Astrocyte (in vitro differentiated cells and primary cell): ENCODE results near the gene NOTCH4. TPM values are rescaled to one million over a fixed set of nuclear protein-coding genes. Genes with fewer than 3 reads are reported as not detected.
A peak's percentile ranks its signal among the peaks of the same experiment; 100 is the strongest.
"Not testable (repeated sequence)": the region's sequence is repeated elsewhere in the genome, so short reads cannot be mapped to it uniquely, and the experiment has no call there.

ENCODE experiments used
- DNase-seq: peaks from one replicate; pipeline ENCODE4 v3.0.0-alpha.2; 2010; ENCODE audit warnings: low read depth
- FAIRE-seq: peaks from 2 replicates; lab custom pipeline; 2011; peaks lifted over from hg19 to GRCh38; lab: Jason Lieb, UNC
- H2AFZ ChIP-seq: 2 replicates; pipeline ENCODE4 v1.6.0; 2012; ENCODE audit warnings: low read depth, low read length, inconsistent platforms
- H3K27ac ChIP-seq: 2 replicates; pipeline ENCODE4 v1.5.1; 2011; ENCODE audit warnings: low read depth, low read length, inconsistent platforms
- H3K27me3 ChIP-seq: 2 replicates; pipeline ENCODE4 v1.6.0; 2011; ENCODE audit warnings: low read length, inconsistent platforms; ENCODE audit not compliant: insufficient read depth
- H3K36me3 ChIP-seq: 2 replicates; pipeline ENCODE4 v1.5.1; 2011; ENCODE audit warnings: low read length, inconsistent platforms; ENCODE audit not compliant: insufficient read depth
- H3K4me1 ChIP-seq: 2 replicates; pipeline ENCODE4 v1.5.1; 2011; ENCODE audit warnings: low read length, inconsistent platforms; ENCODE audit not compliant: insufficient read depth
- H3K4me2 ChIP-seq: 2 replicates; pipeline ENCODE4 v1.6.0; 2012; ENCODE audit warnings: low read length, inconsistent platforms
- H3K4me3 ChIP-seq: 2 replicates; pipeline ENCODE4 v1.5.1; 2011; ENCODE audit warnings: low read depth, mild to moderate bottlenecking, low read length, inconsistent platforms; ENCODE audit not compliant: insufficient read depth
- H3K79me2 ChIP-seq: 2 replicates; pipeline ENCODE4 v1.6.0; 2012; ENCODE audit warnings: mild to moderate bottlenecking, low read length, inconsistent platforms; ENCODE audit not compliant: insufficient read depth
- H3K9ac ChIP-seq: 2 replicates; pipeline ENCODE4 v1.6.0; 2012; ENCODE audit warnings: mild to moderate bottlenecking, low read length, inconsistent platforms
- H3K9me3 ChIP-seq: 2 replicates; pipeline ENCODE4 v1.5.1; 2012; ENCODE audit warnings: low read depth, mild to moderate bottlenecking, low read length, inconsistent platforms; ENCODE audit not compliant: insufficient read depth
- H4K20me1 ChIP-seq: 2 replicates; pipeline ENCODE4 v1.6.0; 2012; ENCODE audit warnings: low read length, inconsistent platforms; ENCODE audit not compliant: insufficient read depth
- H3K27ac Mint-ChIP-seq: one replicate; pipeline ENCODE4 v1.8.0; 2021; ENCODE audit warnings: mild to moderate bottlenecking, mixed read lengths; ENCODE audit not compliant: unreplicated experiment
- H3K27me3 Mint-ChIP-seq: one replicate; pipeline ENCODE4 v1.8.0; 2021; ENCODE audit warnings: low read depth, mixed read lengths; ENCODE audit not compliant: unreplicated experiment
- H3K36me3 Mint-ChIP-seq: one replicate; pipeline ENCODE4 v1.8.0; 2021; ENCODE audit warnings: low read depth, mixed read lengths; ENCODE audit not compliant: unreplicated experiment
- H3K4me1 Mint-ChIP-seq: one replicate; pipeline ENCODE4 v1.8.0; 2021; ENCODE audit warnings: low read depth, mixed read lengths; ENCODE audit not compliant: unreplicated experiment
- H3K4me3 Mint-ChIP-seq: one replicate; pipeline ENCODE4 v1.8.0; 2021; ENCODE audit warnings: mild to moderate bottlenecking, moderate library complexity, mixed read lengths; ENCODE audit not compliant: unreplicated experiment
- H3K9me3 Mint-ChIP-seq: one replicate; pipeline ENCODE4 v1.8.0; 2021; ENCODE audit warnings: mild to moderate bottlenecking, mixed read lengths; ENCODE audit not compliant: unreplicated experiment
- EZH2 ChIP-seq: IDR thresholded peaks from 2 replicates; pipeline ENCODE4 v1.6.1; 2012; ENCODE audit warnings: mild to moderate bottlenecking, low read length, inconsistent platforms; ENCODE audit not compliant: insufficient read depth
- total RNA-seq: library from RNA; stranded (reverse); gene quantifications from 2 replicates; pipeline ENCODE4 v1.2.1, GENCODE V29; 2021
- TF ChIP-seq, protein P1 (sequence below): IDR thresholded peaks from 2 replicates; pipeline ENCODE4 v1.5.1; 2011; ENCODE audit warnings: low read depth, mild to moderate bottlenecking, inconsistent platforms, low read length, moderate library complexity; ENCODE audit not compliant: insufficient read depth

NOTCH4 gene
- total RNA-seq, 1 donor from 2014 or later = 0.57 TPM

DNA sequence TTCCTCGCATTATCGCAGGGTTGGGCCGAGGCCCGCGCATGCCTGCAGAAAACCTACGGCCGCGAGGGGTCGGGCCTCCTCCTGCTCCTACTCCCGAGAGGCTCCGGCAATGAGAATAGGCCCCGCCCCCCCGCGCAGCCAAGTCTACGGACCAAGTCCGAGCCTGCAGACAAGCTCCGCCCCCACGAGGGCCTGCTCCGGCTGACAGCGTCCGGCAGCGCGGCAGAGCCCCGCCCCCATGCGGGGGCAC, 28.3 kb downstream of the NOTCH4 start:
- Mint-ChIP-seq H3K36me3 (no peaks in the 10 kb centered on the region), H3K4me1 (peaks cover 21% of the 10 kb centered on the region), H3K27me3 (peaks cover 3% of the 10 kb centered on the region), H3K9me3 (no peaks in the 10 kb centered on the region), H3K4me3 (peak overlapping the region; percentile 85), H3K27ac (no peak overlapping the region)
- Histone ChIP-seq H3K79me2 (peaks cover 9% of the 10 kb centered on the region), H3K27ac (peak overlapping the region; percentile 100), H3K36me3 (no peaks in the 10 kb centered on the region), H3K4me3 (peak overlapping the region; percentile 81), H3K27me3 (no peaks in the 10 kb centered on the region), H3K4me2 (peak overlapping the region; percentile 94), H2AFZ (no peak overlapping the region), H3K9ac (peak overlapping the region; percentile 99), H3K9me3 (no peaks in the 10 kb centered on the region), H4K20me1 (no peaks in the 10 kb centered on the region), H3K4me1 (peaks cover 25% of the 10 kb centered on the region)
- TF ChIP-seq EZH2 = no peak
- TF ChIP-seq, protein P1, sequence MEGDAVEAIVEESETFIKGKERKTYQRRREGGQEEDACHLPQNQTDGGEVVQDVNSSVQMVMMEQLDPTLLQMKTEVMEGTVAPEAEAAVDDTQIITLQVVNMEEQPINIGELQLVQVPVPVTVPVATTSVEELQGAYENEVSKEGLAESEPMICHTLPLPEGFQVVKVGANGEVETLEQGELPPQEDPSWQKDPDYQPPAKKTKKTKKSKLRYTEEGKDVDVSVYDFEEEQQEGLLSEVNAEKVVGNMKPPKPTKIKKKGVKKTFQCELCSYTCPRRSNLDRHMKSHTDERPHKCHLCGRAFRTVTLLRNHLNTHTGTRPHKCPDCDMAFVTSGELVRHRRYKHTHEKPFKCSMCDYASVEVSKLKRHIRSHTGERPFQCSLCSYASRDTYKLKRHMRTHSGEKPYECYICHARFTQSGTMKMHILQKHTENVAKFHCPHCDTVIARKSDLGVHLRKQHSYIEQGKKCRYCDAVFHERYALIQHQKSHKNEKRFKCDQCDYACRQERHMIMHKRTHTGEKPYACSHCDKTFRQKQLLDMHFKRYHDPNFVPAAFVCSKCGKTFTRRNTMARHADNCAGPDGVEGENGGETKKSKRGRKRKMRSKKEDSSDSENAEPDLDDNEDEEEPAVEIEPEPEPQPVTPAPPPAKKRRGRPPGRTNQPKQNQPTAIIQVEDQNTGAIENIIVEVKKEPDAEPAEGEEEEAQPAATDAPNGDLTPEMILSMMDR = no peak
- FAIRE-seq (no peak), DNase-seq (peak; percentile 97)

DNA sequence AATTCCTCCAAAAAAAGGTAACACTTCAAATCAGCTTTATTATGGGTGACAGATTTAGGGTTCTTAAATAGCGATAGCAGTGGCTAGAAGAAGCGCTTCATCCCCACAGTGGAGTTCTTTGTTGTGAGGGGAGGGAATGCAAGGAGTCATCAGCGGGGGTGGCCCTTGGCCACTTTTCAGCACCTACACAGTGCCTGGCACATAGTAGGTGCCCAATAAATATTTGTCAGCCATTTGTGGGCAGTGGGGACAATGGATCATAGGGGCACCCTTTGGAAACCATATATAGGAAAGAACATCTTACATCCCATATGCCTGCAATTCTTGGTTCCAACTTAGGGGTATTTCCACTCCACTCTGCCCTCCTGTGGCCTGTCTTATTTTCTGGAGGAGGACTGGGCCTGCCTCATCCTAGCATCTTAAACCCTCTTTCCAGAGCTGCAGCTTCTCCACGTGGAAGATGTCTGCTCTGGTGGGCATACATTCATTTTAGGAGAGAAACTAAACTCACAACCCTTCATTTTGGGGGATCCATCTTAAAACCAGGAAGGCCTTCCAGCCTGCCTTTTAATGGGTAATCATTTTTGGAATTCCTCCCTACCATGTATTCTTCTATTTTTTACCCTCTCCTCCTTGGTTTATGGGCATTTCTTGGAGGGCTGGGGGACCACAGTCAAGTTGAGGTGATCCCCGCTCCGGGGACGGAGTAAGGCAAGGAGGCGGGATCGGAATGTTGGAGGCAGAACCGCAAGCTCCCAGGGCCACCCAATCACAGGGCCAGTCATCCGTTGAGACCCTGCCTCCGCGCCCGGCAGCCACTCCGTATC, 28.8 kb downstream of the NOTCH4 start:
- Mint-ChIP-seq H3K36me3 (no peaks in the 10 kb centered on the region), H3K27me3 (no peaks in the 10 kb centered on the region), H3K27ac (peak overlapping the region; percentile 94), H3K9me3 (no peaks in the 10 kb centered on the region), H3K4me3 (peak overlapping the region; percentile 85), H3K4me1 (peaks cover 21% of the 10 kb centered on the region)
- Histone ChIP-seq H3K9me3 (no peaks in the 10 kb centered on the region), H3K27ac (peak overlapping the region; percentile 87), H4K20me1 (no peaks in the 10 kb centered on the region), H3K9ac (peak overlapping the region; percentile 86), H2AFZ (peak overlapping the region; percentile 50), H3K79me2 (peaks cover 9% of the 10 kb centered on the region), H3K4me2 (peak overlapping the region; percentile 90), H3K4me1 (peaks cover 29% of the 10 kb centered on the region), H3K27me3 (no peaks in the 10 kb centered on the region), H3K4me3 (peak overlapping the region; percentile 55), H3K36me3 (no peaks in the 10 kb centered on the region)
- no peak for TF ChIP-seq EZH2
- TF ChIP-seq, protein P1 = peak; percentile 52
- DNase-seq (peak; percentile 35), FAIRE-seq (no peak)

DNA sequence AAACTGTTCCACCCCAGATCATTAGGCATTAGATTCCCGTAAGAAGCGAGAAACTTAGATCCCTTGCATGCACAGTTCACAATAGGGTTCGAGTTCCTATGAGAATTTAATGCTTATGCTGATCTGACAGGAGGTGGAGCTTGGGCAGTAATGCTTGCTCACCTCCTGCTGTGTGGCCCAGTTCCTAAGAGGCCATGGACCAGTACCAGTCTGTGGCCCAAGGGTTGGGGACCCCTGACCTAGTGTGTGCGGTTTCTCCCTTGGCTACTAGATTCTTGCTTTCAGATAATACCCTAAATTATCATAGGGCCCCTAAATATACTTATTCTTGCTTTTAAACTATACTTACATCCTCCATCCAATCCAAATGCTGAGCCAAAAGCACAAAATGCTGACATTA, 29.5 kb downstream of the NOTCH4 start:
- Mint-ChIP-seq H3K27ac (peak overlapping the region; percentile 94), H3K9me3 (no peaks in the 10 kb centered on the region), H3K27me3 (no peaks in the 10 kb centered on the region), H3K4me3 (peak overlapping the region; percentile 85), H3K4me1 (peaks cover 21% of the 10 kb centered on the region), H3K36me3 (no peaks in the 10 kb centered on the region)
- Histone ChIP-seq H3K4me1 (peaks cover 29% of the 10 kb centered on the region), H3K27me3 (no peaks in the 10 kb centered on the region), H4K20me1 (no peaks in the 10 kb centered on the region), H3K27ac (no peak overlapping the region), H2AFZ (no peak overlapping the region), H3K4me2 (peak overlapping the region; percentile 90), H3K79me2 (peaks cover 12% of the 10 kb centered on the region), H3K36me3 (no peaks in the 10 kb centered on the region), H3K9ac (peak overlapping the region; percentile 86), H3K9me3 (no peaks in the 10 kb centered on the region), H3K4me3 (no peak overlapping the region)
- TF ChIP-seq, protein P1 = no peak
- no peak for TF ChIP-seq EZH2
- FAIRE-seq (no peak), DNase-seq (no peak)

DNA sequence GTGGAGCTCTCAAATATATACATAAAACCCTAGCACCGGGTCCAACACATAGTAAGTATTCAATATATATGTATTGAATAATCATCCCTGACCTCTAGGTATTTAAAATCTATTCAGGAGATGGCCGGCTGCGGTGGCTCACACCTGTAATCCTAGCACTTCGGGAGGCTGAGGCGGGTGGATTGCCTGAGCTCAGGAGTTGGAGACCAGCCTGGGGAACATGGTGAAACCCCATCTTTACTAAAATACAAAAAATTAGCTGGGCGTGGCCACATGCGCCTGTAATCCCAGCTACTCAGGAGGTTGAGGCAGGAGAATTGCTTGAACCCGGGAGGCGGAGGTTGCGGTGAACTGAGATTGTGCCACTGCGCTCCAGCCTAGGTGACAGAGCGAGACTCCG, 30.8 kb downstream of the NOTCH4 start:
- H3K79me2 ChIP-seq = peaks cover 25% of the 10 kb centered on the region
- H3K27me3 ChIP-seq, H3K4me3 ChIP-seq, DNase-seq, H3K36me3 ChIP-seq, H3K9me3 Mint-ChIP-seq, H3K27me3 Mint-ChIP-seq, H3K9me3 ChIP-seq, H4K20me1 ChIP-seq, FAIRE-seq, H3K36me3 Mint-ChIP-seq: not testable (repeated sequence)
- peak overlapping the region; percentile 33 for H3K9ac ChIP-seq
- Mint-ChIP-seq H3K27ac (peak overlapping the region; percentile 53), H3K4me3 (peak overlapping the region; percentile 50), H3K4me1 (peaks cover 28% of the 10 kb centered on the region)
- peak overlapping the region; percentile 34 for H3K27ac ChIP-seq
- peak overlapping the region; percentile 80 for H3K4me2 ChIP-seq
- H3K4me1 ChIP-seq = peaks cover 39% of the 10 kb centered on the region
- H2AFZ ChIP-seq = peak overlapping the region; percentile 54
